ENCODE results near the gene RCL1. TPM values are rescaled to one million over a fixed set of nuclear protein-coding genes. Genes with fewer than 3 reads are reported as not detected.
A peak's percentile ranks its signal among the peaks of the same experiment; 100 is the strongest.

The RCL1 gene
- total RNA-seq, 4 donors from 2014 or later, result 10.1 to 19.0 (median 11.6) TPM

DNA sequence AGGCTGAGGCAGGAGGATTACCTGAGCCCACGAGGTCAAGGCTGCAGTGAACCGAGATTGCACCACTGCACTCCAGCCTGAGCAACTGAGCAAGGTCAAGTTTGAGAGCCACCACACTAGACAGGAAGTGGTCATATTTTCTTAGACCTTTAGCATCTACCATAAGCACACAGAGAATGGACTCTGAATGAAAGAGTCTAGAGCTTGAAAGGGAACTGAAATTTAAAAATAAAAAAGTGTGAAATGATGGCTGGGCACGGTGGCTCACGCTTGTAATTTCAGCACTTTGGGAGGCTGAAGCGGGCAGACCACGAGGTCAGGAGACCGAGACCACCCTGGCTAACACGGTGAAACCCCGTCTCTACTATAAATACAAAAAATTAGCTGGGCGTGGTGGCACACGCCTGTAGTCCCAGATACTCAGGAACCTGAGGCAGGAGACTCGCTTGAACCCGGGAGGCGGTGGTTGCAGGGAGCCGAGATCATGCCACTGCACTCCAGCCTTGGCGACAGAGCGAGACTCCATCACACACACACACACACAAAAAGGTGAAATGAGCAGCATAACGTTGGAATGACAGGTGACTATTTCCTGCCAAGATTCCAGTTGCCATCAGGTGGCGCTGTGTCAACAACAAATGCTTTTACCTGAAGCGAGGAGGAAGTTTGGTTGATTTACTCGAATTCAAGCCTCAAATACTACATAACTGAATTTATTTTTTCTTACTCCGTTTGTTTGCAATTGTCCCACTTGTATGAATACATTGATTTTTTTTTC lies 30.4 kb upstream of the RCL1 start:
- H3K4me1 ChIP-seq, result peaks cover 0 to 15% (median 0%) of the 10 kb centered on the region in 3 donors
- H3K9me3 ChIP-seq, result no peaks in the 10 kb centered on the region
- H3K27ac ChIP-seq, result no peak overlapping the region
- no peak for TF ChIP-seq EP300 (IDR thresholded peaks at IDR 0.05)
- peak; percentile 73 to 87 (median 82) for TF ChIP-seq CTCF (IDR thresholded peaks at IDR 0.05)
- TF ChIP-seq POLR2AphosphoS5 (IDR thresholded peaks at IDR 0.05), result no peak
- peak; percentile 35 for ATAC-seq
- peak overlapping the region in 1 of 2 donors; percentile 13 for H3K4me3 ChIP-seq
- H3K27me3 ChIP-seq, result peaks cover 18% of the 10 kb centered on the region
- 22 to 26% methylated on average over 5 to 15 of the region's 22 CpGs for WGBS, 2 donors (ENCODE audit: low coverage in 1 of 2)
- no peaks in the 10 kb centered on the region for H3K36me3 ChIP-seq

DNA sequence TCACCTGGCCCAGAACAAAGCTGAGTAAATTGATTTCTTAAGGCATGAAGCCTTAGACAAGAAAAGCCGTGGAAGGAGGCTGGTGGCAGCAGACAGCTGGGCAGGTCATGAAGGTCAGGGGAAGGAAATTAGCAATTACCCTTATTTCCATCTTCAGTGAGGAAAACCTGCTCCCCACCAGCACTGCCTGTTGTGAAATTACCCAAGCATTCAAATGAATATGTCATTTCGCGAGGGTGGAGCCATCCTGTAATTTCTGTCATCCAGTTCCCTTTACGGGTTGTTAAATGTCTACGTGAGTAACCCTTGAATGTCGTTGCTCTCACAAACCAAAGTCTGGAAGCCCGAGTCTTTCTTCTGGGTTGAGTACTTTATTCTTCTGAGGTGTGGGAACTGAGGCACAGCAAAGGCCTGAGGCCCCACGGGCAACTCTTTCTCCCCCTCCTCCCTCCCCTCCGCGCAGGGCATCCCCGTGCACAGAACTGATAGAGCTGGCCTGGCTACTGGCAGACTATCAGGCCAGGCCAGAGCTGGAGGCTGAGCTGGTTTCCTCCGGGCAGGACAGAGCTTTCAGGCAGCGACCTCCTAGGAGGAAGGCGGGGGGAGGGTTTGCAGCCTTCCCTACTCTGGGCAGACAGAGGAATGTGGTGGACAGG lies 29.7 kb upstream of the RCL1 start:
- H3K27me3 ChIP-seq, result peaks cover 18% of the 10 kb centered on the region
- peak overlapping the region in 2 of 4 donors; percentile 9 to 37 for H3K27ac ChIP-seq
- 28 to 32% methylated on average over 2 to 9 of the region's 14 CpGs for WGBS, 2 donors (ENCODE audit: low coverage in 1 of 2)
- no peaks in the 10 kb centered on the region for H3K36me3 ChIP-seq
- H3K9me3 ChIP-seq, result no peaks in the 10 kb centered on the region
- peaks cover 0 to 15% (median 0%) of the 10 kb centered on the region in 3 donors for H3K4me1 ChIP-seq
- peak; percentile 46 for ATAC-seq
- no peak for TF ChIP-seq POLR2A (IDR thresholded peaks at IDR 0.05)
- no peak for TF ChIP-seq POLR2AphosphoS5 (IDR thresholded peaks at IDR 0.05)
- no peak for TF ChIP-seq EP300 (IDR thresholded peaks at IDR 0.05)
- TF ChIP-seq CTCF (IDR thresholded peaks at IDR 0.05), result peak in 1 of 4 experiments; percentile 4
- H3K4me3 ChIP-seq, result peak overlapping the region in 1 of 2 donors; percentile 13

- ATAC-seq, result no peak
- Histone ChIP-seq H3K36me3 (no peaks in the 10 kb centered on the region), H3K9me3 (no peaks in the 10 kb centered on the region), H3K27ac (no peak overlapping the region), H3K4me3 (no peak overlapping the region), H3K4me1 (peaks cover 0 to 15% (median 0%) of the 10 kb centered on the region in 3 donors), H3K27me3 (peaks cover 17% of the 10 kb centered on the region)
- TF ChIP-seq POLR2AphosphoS5 (IDR thresholded peaks at IDR 0.05), result no peak
- 64 to 82% methylated on average over 3 of the region's 3 CpGs for WGBS, 2 donors (ENCODE audit: low coverage in 1 of 2)
Measured at GRCh38 chr9:4764033-4764432, 28.7 kb upstream of the RCL1 start.

- Histone ChIP-seq H3K27me3 (peaks cover 5% of the 10 kb centered on the region), H3K27ac (no peak overlapping the region), H3K36me3 (no peaks in the 10 kb centered on the region), H3K9me3 (no peaks in the 10 kb centered on the region), H3K4me1 (no peaks in the 10 kb centered on the region), H3K4me3 (no peak overlapping the region)
- TF ChIP-seq CTCF (IDR thresholded peaks at IDR 0.05) (no peak), EP300 (IDR thresholded peaks at IDR 0.05) (no peak), POLR2AphosphoS5 (IDR thresholded peaks at IDR 0.05) (no peak)
- ATAC-seq, result no peak
Measured at GRCh38 chr9:4768681-4769080, 24.1 kb upstream of the RCL1 start.

DNA sequence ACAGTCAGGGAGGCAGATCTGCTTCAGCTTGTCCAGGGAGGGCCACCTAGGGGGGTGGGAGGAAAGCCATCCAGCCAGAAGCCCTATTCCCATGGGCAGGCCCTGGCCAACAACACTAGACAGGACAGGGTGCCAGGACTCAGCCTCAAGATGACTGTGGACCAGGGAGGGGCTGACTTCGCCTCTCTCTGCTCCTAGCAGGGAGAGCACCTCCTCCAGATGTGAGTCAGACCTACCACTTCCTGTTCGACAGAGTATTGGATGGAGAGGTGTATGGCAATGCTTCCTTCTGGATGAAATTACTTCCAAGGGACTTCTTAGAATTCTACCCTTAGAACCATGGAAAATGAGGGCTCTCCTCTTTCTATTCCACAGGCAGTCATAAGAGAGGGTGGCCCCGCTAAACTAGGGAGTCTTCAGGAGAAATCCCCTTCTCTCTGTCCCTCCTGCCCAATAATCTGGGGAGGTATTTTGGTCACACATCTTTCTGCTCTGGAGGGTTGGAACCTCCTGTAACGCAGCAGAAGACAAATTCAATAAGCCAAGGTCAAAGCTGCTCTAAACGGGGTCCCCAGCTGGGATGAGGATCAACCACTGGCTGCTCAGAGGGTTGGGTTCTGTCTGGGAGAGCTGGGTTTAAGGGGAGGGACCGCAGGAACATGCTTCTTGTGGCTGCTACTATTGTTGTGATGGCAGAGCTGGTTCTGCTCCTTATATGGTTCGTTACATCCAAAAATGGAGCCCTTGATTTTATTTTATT lies 23.2 kb upstream of the RCL1 start:
- Histone ChIP-seq H3K9me3 (no peaks in the 10 kb centered on the region), H3K27ac (no peak overlapping the region), H3K27me3 (peaks cover 5% of the 10 kb centered on the region), H3K36me3 (no peaks in the 10 kb centered on the region), H3K4me3 (no peak overlapping the region), H3K4me1 (no peaks in the 10 kb centered on the region)
- ATAC-seq, result no peak
- WGBS, 2 donors (ENCODE audit: low coverage in 1 of 2), result 76 to 86% methylated on average over 4 of the region's 7 CpGs
- no peak for TF ChIP-seq EP300 (IDR thresholded peaks at IDR 0.05)
- no peak for TF ChIP-seq POLR2A (IDR thresholded peaks at IDR 0.05)
- TF ChIP-seq POLR2AphosphoS5 (IDR thresholded peaks at IDR 0.05), result no peak
- TF ChIP-seq CTCF (IDR thresholded peaks at IDR 0.05), result no peak
